Kidney (tissue), 14 donors: ENCODE measurements around the gene NLRP4. TPM values are rescaled to one million over a fixed set of nuclear protein-coding genes. Genes with fewer than 3 reads are reported as not detected.

Experiments used
- DNase-seq, 5 donors: peaks; one replicate each; pipeline ENCODE4 v3.0.0-alpha.2; 2013 to 2020
- FAIRE-seq: peaks from 2 replicates; lab custom pipeline; 2012; peaks lifted over from hg19 to GRCh38; lab: Jason Lieb, UNC
- H3K27ac ChIP-seq, 2 donors: one replicate each; pipeline ENCODE4 v1.7.0; 2013; ENCODE audit warnings: low read depth in 2 of 2, low read length in 2 of 2, inconsistent platforms in 1 of 2
- H3K27me3 ChIP-seq: one replicate; pipeline ENCODE4 v1.7.1; 2013; ENCODE audit warnings: low read length, inconsistent platforms; ENCODE audit not compliant: control insufficient read depth, insufficient read depth
- H3K36me3 ChIP-seq, 3 donors: one replicate each; pipeline versions ENCODE4 v1.7.0 to v1.7.1; 2013; ENCODE audit warnings: low read length in 3 of 3, control low read depth in 1 of 3, inconsistent platforms in 1 of 3; ENCODE audit not compliant: insufficient read depth in 3 of 3, control insufficient read depth in 2 of 3
- H3K4me1 ChIP-seq, 3 donors: one replicate each; pipeline versions ENCODE4 v1.7.0 to v1.7.1; 2013; ENCODE audit warnings: low read length in 3 of 3, inconsistent platforms in 1 of 3, low read depth in 1 of 3; ENCODE audit not compliant: control insufficient read depth in 2 of 3, insufficient read depth in 2 of 3
- H3K4me3 ChIP-seq, 3 donors: one replicate each; pipeline versions ENCODE4 v1.7.0 to v1.8.1; 2013; ENCODE audit warnings: low read length in 3 of 3, control low read depth in 1 of 3, inconsistent platforms in 1 of 3
- H3K9ac ChIP-seq, 3 donors: one replicate each; pipeline versions ENCODE4 v1.7.0 to v1.7.1; 2013; ENCODE audit warnings: low read length in 3 of 3, control low read depth in 1 of 3, inconsistent platforms in 1 of 3
- H3K9me3 ChIP-seq, 3 donors: one replicate each; pipeline versions ENCODE4 v1.7.0 to v1.7.1; 2013; ENCODE audit warnings: low read length in 3 of 3, control low read depth in 1 of 3, inconsistent platforms in 1 of 3; ENCODE audit not compliant: control insufficient read depth in 2 of 3, insufficient read depth in 1 of 3
- intact Hi-C: fragments of 100-400 bp; cut with DNase I; formaldehyde crosslinking; loops from one replicate; pipeline ENCODE4 v1.11.1; 2022
- polyA plus RNA-seq: library from polyadenylated mRNA; stranded (reverse); fragments of 350-450 nt; fragmentation: Illumina TruSeq; extraction: RNeasy Lipid Tissue Mini Kit (QIAGEN cat#74804); gene quantifications from one replicate; pipeline ENCODE4 v1.2.3, GENCODE V29; 2014; ENCODE audit warnings: low read depth, low replicate concordance; ENCODE audit not compliant: insufficient read depth
- total RNA-seq: library from RNA; stranded (reverse); fragmentation: NEBNext Ultra II Directional; extraction: Animal tissue kit (Norgen Biotek cat#: 25700); gene quantifications from one replicate; pipeline ENCODE4 v1.2.1, GENCODE V29; 2021
- TF ChIP-seq, protein P1 (sequence below): IDR thresholded peaks from 3 replicates; pipeline ENCODE4 v1.5.1; 2012; ENCODE audit warnings: mild to moderate bottlenecking, moderate library complexity, borderline replicate concordance; ENCODE audit not compliant: insufficient read depth; ENCODE audit errors: extremely low read depth
- donor health status: control.
- donor health status: control.
- donor health status: control.
- donor health status: control.
- donor health status: control.
- donor health status: DM: yes; HTN: yes; CAD: no.
- donor health status: Normal renal cell carcinoma (clear cell type).

The NLRP4 gene
- total and polyA plus RNA-seq, 2 donors from 2014 or later, result 0.06 TPM; not detected in 1

DNA sequence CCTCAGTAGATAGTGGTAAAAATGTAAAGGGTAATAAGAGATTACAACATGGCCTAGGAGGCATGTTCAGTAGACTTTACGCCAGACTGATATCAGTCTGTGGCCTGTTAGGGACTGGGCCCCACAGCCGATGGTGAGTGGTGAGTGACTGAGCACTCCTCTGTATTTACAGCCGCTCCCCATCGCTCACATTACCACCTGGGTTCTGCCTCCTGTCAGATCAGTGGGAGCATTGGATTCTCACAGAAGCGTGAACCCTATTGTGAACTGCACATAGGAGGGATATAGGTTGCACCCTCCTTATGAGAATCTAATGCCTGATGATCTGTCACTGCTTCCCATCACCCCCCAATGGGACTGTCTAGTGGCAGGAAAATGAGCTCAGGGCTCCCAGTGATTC is 22.4 kb upstream of the NLRP4 start:
- Histone ChIP-seq H3K4me1 (peaks cover 0 to 8% (median 0%) of the 10 kb centered on the region in 3 donors), H3K9me3 (no peaks in the 10 kb centered on the region), H3K27ac (no peak overlapping the region), H3K4me3 (no peak overlapping the region), H3K36me3 (no peaks in the 10 kb centered on the region), H3K27me3 (no peaks in the 10 kb centered on the region), H3K9ac (no peak overlapping the region)
- intact Hi-C loops, result no loop called here
- DNase-seq (no peak), FAIRE-seq (no peak)
- TF ChIP-seq, protein P1, sequence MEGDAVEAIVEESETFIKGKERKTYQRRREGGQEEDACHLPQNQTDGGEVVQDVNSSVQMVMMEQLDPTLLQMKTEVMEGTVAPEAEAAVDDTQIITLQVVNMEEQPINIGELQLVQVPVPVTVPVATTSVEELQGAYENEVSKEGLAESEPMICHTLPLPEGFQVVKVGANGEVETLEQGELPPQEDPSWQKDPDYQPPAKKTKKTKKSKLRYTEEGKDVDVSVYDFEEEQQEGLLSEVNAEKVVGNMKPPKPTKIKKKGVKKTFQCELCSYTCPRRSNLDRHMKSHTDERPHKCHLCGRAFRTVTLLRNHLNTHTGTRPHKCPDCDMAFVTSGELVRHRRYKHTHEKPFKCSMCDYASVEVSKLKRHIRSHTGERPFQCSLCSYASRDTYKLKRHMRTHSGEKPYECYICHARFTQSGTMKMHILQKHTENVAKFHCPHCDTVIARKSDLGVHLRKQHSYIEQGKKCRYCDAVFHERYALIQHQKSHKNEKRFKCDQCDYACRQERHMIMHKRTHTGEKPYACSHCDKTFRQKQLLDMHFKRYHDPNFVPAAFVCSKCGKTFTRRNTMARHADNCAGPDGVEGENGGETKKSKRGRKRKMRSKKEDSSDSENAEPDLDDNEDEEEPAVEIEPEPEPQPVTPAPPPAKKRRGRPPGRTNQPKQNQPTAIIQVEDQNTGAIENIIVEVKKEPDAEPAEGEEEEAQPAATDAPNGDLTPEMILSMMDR, result no peak

DNA sequence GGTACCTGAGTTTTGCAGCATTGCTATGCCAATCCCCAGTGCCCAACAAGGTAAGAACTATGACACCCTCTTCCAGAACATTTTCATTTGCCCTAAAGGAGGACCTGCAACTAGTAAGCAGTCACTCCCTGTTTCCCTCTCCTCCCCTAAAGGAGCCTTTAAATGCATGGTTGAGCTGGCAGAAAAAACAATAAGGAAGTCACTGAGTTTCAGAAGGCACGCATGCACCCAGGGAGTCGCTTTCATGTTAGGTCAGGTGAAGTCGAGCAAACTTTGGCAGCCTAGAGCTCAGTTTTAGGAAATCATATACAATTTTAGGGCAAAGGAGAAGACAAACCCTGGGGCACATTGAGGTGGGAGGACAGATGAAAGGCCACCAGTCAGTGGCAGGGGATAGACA is 16.3 kb upstream of the NLRP4 start:
- intact Hi-C loops, result no loop called here
- H3K4me1 ChIP-seq, result no peaks in the 10 kb centered on the region
- no peaks in the 10 kb centered on the region for H3K9me3 ChIP-seq
- DNase-seq, result peak in 1 of 5 donors; percentile 13
- H3K27ac ChIP-seq, result no peak overlapping the region
- no peak overlapping the region for H3K9ac ChIP-seq
- FAIRE-seq, result no peak
- H3K4me3 ChIP-seq, result no peak overlapping the region
- TF ChIP-seq, protein P1, result no peak
- H3K36me3 ChIP-seq, result no peaks in the 10 kb centered on the region
- no peaks in the 10 kb centered on the region for H3K27me3 ChIP-seq

DNA sequence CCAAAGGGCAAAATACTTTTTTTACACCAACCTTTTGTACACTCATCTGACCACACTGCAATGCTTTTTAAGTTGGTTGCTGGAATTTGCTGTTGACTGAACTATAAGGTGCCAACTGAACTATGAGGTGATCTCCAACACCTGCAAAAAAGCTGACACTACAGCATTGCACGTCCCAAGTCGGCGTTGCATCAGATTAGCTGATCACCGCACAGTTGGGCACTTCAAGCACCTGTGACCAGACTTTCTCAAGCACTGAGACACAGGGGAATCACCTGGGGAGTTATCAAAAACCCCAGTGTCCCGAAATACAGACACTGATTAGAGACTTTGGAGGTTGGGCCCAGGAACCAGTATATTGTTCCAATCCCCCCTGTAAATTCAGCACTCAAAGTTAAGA is 5.7 kb upstream of the NLRP4 start:
- intact Hi-C loops, result no loop called here
- H3K9ac ChIP-seq, result no peak overlapping the region
- TF ChIP-seq, protein P1, result no peak
- H3K27me3 ChIP-seq, result no peaks in the 10 kb centered on the region
- H3K4me3 ChIP-seq, result no peak overlapping the region
- no peaks in the 10 kb centered on the region for H3K36me3 ChIP-seq
- H3K27ac ChIP-seq, result no peak overlapping the region
- DNase-seq (no peak), FAIRE-seq (no peak)
- no peaks in the 10 kb centered on the region for H3K9me3 ChIP-seq
- H3K4me1 ChIP-seq, result no peaks in the 10 kb centered on the region

DNA sequence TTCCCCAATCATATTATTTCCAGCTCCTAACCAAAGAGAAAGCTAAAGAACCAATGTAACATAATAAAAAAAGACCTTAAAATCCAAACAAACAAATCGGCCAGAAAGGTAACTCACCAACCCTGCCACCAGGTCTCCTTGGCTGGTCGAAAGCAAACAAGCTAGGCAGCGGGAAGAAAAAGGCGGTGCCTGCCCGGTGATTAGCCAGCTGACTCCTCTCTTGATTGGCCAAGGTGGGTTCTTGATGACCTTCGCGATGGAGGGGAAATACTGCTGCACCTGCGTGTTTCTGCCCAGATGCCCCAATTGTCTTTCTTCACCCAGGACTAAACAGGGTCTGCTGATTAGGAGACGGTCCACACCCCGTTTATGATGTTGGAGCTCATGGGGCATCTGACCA is 4.5 kb upstream of the NLRP4 start, which contains the start of gene NLRP11:
Gene NLRP11, minus strand, starts transcription at position 154 of the 400 bp plus-strand sequence. CDS start 13,825 bp downstream, outside the sequence.
- Histone ChIP-seq H3K4me1 (no peaks in the 10 kb centered on the region), H3K9me3 (no peaks in the 10 kb centered on the region), H3K4me3 (no peak within 1 kb of the TSS), H3K27me3 (no peaks in the 10 kb centered on the region), H3K36me3 (no peaks in the 10 kb centered on the region), H3K9ac (no peak within 1 kb of the TSS), H3K27ac (no peak within 1 kb of the TSS)
- intact Hi-C loops, result no loop called here
- TF ChIP-seq, protein P1, result no peak
- no peak for FAIRE-seq
- no peak for DNase-seq
